ENCODE data around the gene PPP1R3D.

DNA sequence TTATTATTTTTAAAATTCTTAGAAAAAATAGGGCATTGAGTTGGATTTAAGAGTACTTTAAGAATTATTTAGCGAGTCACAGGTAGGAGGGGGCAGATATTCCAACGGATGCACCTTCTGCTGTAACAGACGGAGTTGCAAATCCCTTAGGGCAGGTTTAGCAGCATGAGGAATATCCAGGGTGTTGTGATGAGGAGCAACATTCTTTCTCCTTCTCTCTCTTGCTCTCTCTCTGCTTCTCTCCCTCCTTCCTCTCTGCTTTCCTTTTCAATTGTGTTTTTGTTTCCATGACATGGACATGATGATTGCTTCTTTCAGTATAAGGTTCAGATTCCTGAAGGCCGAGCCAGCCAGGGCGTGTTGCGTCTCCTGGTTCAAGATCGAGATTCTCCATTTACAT lies 47.0 kb upstream of the PPP1R3D start:
- TF ChIP-seq POLR2A (IDR thresholded peaks at IDR 0.05; ENCODE audit: borderline replicate concordance, extremely low read depth, insufficient read depth, insufficient read length) (no peak), POLR2AphosphoS5 (IDR thresholded peaks at IDR 0.05; ENCODE audit: low read depth, low read length) (no peak), EZH2phosphoT487 (IDR thresholded peaks at IDR 0.05; ENCODE audit: borderline replicate concordance) (no peak), EZH2 (IDR thresholded peaks at IDR 0.05) (no peak), ZNF274 (IDR thresholded peaks at IDR 0.05; ENCODE audit: low read depth, low read length) (no peak), MAX (IDR thresholded peaks at IDR 0.05) (no peak), REST (IDR thresholded peaks at IDR 0.05; ENCODE audit: low read depth) (no peak), JUND (IDR thresholded peaks at IDR 0.05) (no peak), EGR1 (IDR thresholded peaks at IDR 0.05; ENCODE audit: low read depth) (no peak)
- TF ChIP-seq, protein P1, sequence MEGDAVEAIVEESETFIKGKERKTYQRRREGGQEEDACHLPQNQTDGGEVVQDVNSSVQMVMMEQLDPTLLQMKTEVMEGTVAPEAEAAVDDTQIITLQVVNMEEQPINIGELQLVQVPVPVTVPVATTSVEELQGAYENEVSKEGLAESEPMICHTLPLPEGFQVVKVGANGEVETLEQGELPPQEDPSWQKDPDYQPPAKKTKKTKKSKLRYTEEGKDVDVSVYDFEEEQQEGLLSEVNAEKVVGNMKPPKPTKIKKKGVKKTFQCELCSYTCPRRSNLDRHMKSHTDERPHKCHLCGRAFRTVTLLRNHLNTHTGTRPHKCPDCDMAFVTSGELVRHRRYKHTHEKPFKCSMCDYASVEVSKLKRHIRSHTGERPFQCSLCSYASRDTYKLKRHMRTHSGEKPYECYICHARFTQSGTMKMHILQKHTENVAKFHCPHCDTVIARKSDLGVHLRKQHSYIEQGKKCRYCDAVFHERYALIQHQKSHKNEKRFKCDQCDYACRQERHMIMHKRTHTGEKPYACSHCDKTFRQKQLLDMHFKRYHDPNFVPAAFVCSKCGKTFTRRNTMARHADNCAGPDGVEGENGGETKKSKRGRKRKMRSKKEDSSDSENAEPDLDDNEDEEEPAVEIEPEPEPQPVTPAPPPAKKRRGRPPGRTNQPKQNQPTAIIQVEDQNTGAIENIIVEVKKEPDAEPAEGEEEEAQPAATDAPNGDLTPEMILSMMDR (IDR thresholded peaks at IDR 0.05 in 2 of 3, conservative IDR thresholded peaks at IDR 0.05 in 1 of 3; ENCODE audit: borderline replicate concordance in 1 of 3, insufficient read depth in 1 of 3, low read depth in 2 of 3, low read length in 2 of 3): no peak
